Tibial nerve (tissue), 4 donors: ENCODE results near the gene SLC1A7. TPM values are rescaled to one million over a fixed set of nuclear protein-coding genes. Genes with fewer than 3 reads are reported as not detected.

ENCODE experiments used
- DNase-seq, 2 donors: peaks; one replicate each; pipeline ENCODE4 v3.0.0-alpha.2; 2019; ENCODE audit warnings: low spot score in 2 of 2
- H3K27ac ChIP-seq, 4 donors: fragments of 200-600 bp; sonication (generic) in 3 of 4; one replicate each; pipeline ENCODE4 v1.5.1; 2017 to 2019; ENCODE audit warnings: mild to moderate bottlenecking in 1 of 4
- H3K27me3 ChIP-seq, 2 donors: fragments of 200-600 bp; sonication (generic) in 1 of 2; one replicate each; pipeline versions ENCODE4 v1.5.1 to v1.6.0; 2017 to 2019
- H3K36me3 ChIP-seq, 3 donors: fragments of 200-600 bp; sonication (generic); one replicate each; pipeline ENCODE4 v1.5.1; 2018 to 2019
- H3K4me1 ChIP-seq, 4 donors: fragments of 200-600 bp; sonication (generic) in 3 of 4; one replicate each; pipeline ENCODE4 v1.5.1; 2017 to 2019
- H3K4me3 ChIP-seq, 4 donors: fragments of 200-600 bp; sonication (generic) in 3 of 4; one replicate each; pipeline ENCODE4 v1.5.1; 2017 to 2019; ENCODE audit warnings: mild to moderate bottlenecking in 1 of 4, moderate library complexity in 1 of 4
- H3K9me3 ChIP-seq, 4 donors: fragments of 200-600 bp; sonication (generic) in 3 of 4; one replicate each; pipeline ENCODE4 v1.5.1; 2017 to 2019
- CTCF ChIP-seq, 5 experiments: fragments of 200-600 bp in 3 of 5; fragments of 450-650 bp in 2 of 5; sonication (generic) in 3 of 5; IDR thresholded peaks; one replicate each; pipeline ENCODE4 v1.5.1; 2016 to 2019; ENCODE audit warnings: antibody characterized with exemption in 5 of 5, mild to moderate bottlenecking in 3 of 5, moderate library complexity in 2 of 5
- EP300 ChIP-seq, 2 donors: sonication (generic); formaldehyde crosslinking; IDR thresholded peaks; one replicate each; pipeline ENCODE4 v1.6.1; 2017; ENCODE audit warnings: antibody characterized with exemption in 2 of 2, mild to moderate bottlenecking in 1 of 2
- POLR2A ChIP-seq, 2 donors: fragments of 450-650 bp; IDR thresholded peaks; one replicate each; pipeline ENCODE4 v1.6.1; 2017; ENCODE audit warnings: antibody characterized with exemption in 2 of 2, mild to moderate bottlenecking in 2 of 2, moderate library complexity in 2 of 2
- WGBS, 2 donors: methylation state at CpG; one replicate each; pipeline ENCODE4 v1.1.5; 2018; 5-methylcytosine and 5-hydroxymethylcytosine counted together
- total RNA-seq, 4 donors: library from RNA; depleted of rRNA; stranded (reverse); fragments of >200 nt; gene quantifications; one replicate each; pipeline ENCODE4 v1.1.0, GENCODE V29; 2016

The SLC1A7 gene
- total RNA-seq, 4 donors from 2014 or later = 0.66 to 1.6 TPM; not detected in 2

GRCh38 chr1:53069265-53069662 is 73.2 kb downstream of the SLC1A7 start:
- Histone ChIP-seq H3K27me3 (no peaks in the 10 kb centered on the region), H3K4me3 (no peak overlapping the region), H3K27ac (no peak overlapping the region), H3K4me1 (peaks cover 0 to 51% (median 0%) of the 10 kb centered on the region in 4 donors), H3K36me3 (peaks cover 0 to 43% (median 0%) of the 10 kb centered on the region in 3 donors), H3K9me3 (no peaks in the 10 kb centered on the region)
- peak in 1 of 2 donors; percentile 4 for DNase-seq
- TF ChIP-seq POLR2A (IDR thresholded peaks at IDR 0.05) (no peak), CTCF (IDR thresholded peaks at IDR 0.05) (no peak), EP300 (IDR thresholded peaks at IDR 0.05) (no peak)
- WGBS, 2 donors = 90 to 91% methylated on average over 6 to 7 of the region's 7 CpGs

DNA sequence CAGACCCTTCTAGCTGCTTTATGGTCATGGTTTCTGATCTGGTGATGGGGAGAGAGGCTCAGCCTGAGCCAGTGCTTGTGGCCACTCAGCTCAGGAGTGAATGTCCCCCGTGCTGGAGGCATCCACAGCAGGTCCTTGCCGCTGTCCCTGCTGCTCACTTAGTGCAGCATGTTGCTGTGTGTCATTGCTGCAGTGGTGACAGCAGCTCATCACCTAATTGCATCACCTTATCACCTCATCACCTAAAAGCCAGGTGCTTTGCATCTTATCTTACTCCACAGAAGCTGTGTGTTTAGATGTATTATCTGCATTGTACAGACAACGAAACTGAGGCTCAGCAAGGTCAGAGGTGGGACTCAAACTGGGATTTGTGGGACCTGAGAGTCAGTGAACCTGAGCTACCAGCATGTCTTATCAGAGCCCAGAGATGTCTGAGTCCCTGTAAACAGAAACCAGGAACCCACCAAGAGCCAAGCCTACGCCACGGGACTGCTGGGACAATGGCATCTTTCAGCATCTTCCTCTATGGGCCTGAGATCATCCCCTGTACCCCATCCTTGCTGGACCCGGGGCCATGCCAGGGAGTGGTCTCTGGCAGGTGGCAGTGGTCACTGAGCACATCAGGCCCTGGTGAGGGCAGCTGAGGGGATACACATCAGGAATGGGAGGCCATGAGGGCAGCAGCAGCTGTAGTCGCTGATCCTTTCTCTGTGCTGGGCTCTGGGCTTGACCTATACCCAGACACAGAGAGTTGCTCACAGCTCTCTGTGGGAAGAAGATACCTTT is 73.9 kb downstream of the SLC1A7 start:
- H3K4me3 ChIP-seq = no peak overlapping the region
- peak overlapping the region in 1 of 4 donors; percentile 33 for H3K27ac ChIP-seq
- H3K4me1 ChIP-seq = peaks cover 0 to 53% (median 0%) of the 10 kb centered on the region in 4 donors
- 79 to 80% methylated on average over 6 to 7 of the region's 7 CpGs for WGBS, 2 donors
- H3K36me3 ChIP-seq = peaks cover 0 to 43% (median 0%) of the 10 kb centered on the region in 3 donors
- H3K27me3 ChIP-seq = no peaks in the 10 kb centered on the region
- TF ChIP-seq POLR2A (IDR thresholded peaks at IDR 0.05) (no peak), EP300 (IDR thresholded peaks at IDR 0.05) (no peak), CTCF (IDR thresholded peaks at IDR 0.05) (no peak)
- no peaks in the 10 kb centered on the region for H3K9me3 ChIP-seq
- DNase-seq = peak in 1 of 2 donors; percentile 3

GRCh38 chr1:53067886-53068285 is 74.6 kb downstream of the SLC1A7 start:
- Histone ChIP-seq H3K27ac (no peak overlapping the region), H3K36me3 (peaks cover 0 to 43% (median 0%) of the 10 kb centered on the region in 3 donors), H3K9me3 (no peaks in the 10 kb centered on the region), H3K27me3 (peaks cover 0 to 4% of the 10 kb centered on the region in 2 donors), H3K4me3 (no peak overlapping the region), H3K4me1 (peaks cover 0 to 51% (median 3%) of the 10 kb centered on the region in 4 donors)
- DNase-seq = no peak
- TF ChIP-seq CTCF (IDR thresholded peaks at IDR 0.05) (no peak), POLR2A (IDR thresholded peaks at IDR 0.05) (no peak), EP300 (IDR thresholded peaks at IDR 0.05) (no peak)
- 83 to 100% methylated on average over 2 of the region's 2 CpGs for WGBS, 2 donors

DNA sequence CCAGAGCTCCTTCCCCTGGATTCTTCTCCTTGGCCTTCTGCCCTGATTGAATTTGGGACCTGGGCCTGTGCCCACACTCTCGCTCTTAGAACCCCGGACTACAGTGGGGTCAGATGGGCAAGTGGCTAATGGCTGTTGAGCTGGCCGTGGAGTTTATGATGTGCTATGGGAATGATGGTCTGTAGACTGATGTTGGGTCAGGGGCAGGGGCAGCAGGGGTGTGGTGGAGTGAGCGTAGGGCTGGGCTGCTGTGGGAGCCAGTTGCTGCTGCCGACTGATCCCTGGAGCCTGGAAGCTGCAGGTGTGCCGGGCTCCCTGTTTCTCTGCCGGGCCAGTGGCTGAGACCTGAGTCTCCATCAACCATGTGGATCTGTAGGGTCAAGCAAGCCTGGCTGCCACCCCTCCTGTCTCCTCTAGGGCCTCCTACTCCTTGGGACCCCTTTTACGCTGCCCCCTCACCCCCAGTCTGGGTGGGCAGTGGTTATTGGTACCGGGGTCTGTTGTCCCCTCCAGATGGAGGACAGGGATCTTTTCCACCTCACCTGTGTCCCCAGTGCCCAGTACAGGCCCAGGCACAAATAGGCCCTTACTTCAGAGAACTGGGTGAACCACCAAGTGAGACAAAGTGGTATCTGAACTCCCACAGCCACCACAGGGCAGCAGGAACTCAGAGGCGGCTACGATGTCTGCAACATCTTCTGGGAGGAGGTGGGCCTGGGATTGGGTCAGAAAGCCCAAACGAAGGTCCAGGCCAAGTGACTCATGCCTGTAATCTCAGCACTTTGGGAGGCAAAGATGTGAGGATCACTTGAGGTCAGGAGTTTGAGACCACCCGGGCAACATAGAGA is 75.3 kb downstream of the SLC1A7 start:
- peaks cover 0 to 10% of the 10 kb centered on the region in 2 donors for H3K27me3 ChIP-seq
- peaks cover 0 to 58% (median 9%) of the 10 kb centered on the region in 4 donors for H3K4me1 ChIP-seq
- H3K36me3 ChIP-seq = peaks cover 0 to 43% (median 0%) of the 10 kb centered on the region in 3 donors
- no peaks in the 10 kb centered on the region for H3K9me3 ChIP-seq
- peak in 1 of 2 donors; percentile 9 for DNase-seq
- TF ChIP-seq POLR2A (IDR thresholded peaks at IDR 0.05) = no peak
- no peak for TF ChIP-seq CTCF (IDR thresholded peaks at IDR 0.05)
- TF ChIP-seq EP300 (IDR thresholded peaks at IDR 0.05) = no peak
- peak overlapping the region in 3 of 4 donors; percentile 36 to 73 (median 48) for H3K27ac ChIP-seq
- H3K4me3 ChIP-seq = peak overlapping the region in 1 of 4 donors; percentile 5
- 67 to 68% methylated on average over 13 of the region's 13 CpGs for WGBS, 2 donors
